Myometrial cell (primary cell): ENCODE measurements around the gene FOXB2. TPM values are rescaled to one million over a fixed set of nuclear protein-coding genes. Genes with fewer than 3 reads are reported as not detected.

Experiments used
- total RNA-seq: library from RNA; depleted of rRNA; stranded (reverse); fragments of >200 nt; gene quantifications from 2 replicates; pipeline ENCODE4 v1.2.3, GENCODE V29; 2015

The FOXB2 gene
- total RNA-seq = not detected in 2 replicates

GRCh38 chr9:77019236-77019925, at the start of gene FOXB2:
Gene FOXB2 (plus strand): TSS chr9:77019655. CDS start chr9:77019655, 0 bp downstream.

Other genes with a start within 250 kb of the FOXB2 start
- 17.0 and 18.7 TPM in 2 replicates for gene PRUNE2, start 113.5 kb upstream of the FOXB2 start, total RNA-seq
- 8.9 and 17.0 TPM in 2 replicates for gene VPS13A, start 157.9 kb downstream of the FOXB2 start, total RNA-seq